Immature natural killer cell (primary cell): Measurements from ENCODE around the gene SCML1. TPM values are rescaled to one million over a fixed set of nuclear protein-coding genes. Genes with fewer than 3 reads are reported as not detected.

ENCODE experiments used
- DNase-seq, 3 donors: peaks; one replicate each; pipeline ENCODE4 v3.0.0; 2022; ENCODE audit warnings: mixed read lengths in 1 of 3
- H3K27ac Mint-ChIP-seq, 6 donors: one replicate each; pipeline ENCODE4 v1.8.0; 2020; ENCODE audit warnings: mixed read lengths in 6 of 6, mild to moderate bottlenecking in 5 of 6, inconsistent platforms in 4 of 6, moderate library complexity in 3 of 6
- H3K27me3 Mint-ChIP-seq, 3 donors: one replicate each; pipeline ENCODE4 v1.8.0; 2020 to 2021; ENCODE audit warnings: low read depth in 3 of 3, mild to moderate bottlenecking in 3 of 3, mixed read lengths in 3 of 3, moderate library complexity in 3 of 3, inconsistent platforms in 1 of 3
- H3K36me3 Mint-ChIP-seq, 3 donors: one replicate each; pipeline ENCODE4 v1.8.0; 2020; ENCODE audit warnings: mixed read lengths in 3 of 3, inconsistent platforms in 2 of 3, mild to moderate bottlenecking in 2 of 3
- H3K4me1 Mint-ChIP-seq, 2 donors: one replicate each; pipeline ENCODE4 v1.8.0; 2020; ENCODE audit warnings: inconsistent platforms in 2 of 2, mild to moderate bottlenecking in 2 of 2, mixed read lengths in 2 of 2, moderate library complexity in 1 of 2
- H3K4me3 Mint-ChIP-seq, 5 donors: one replicate each; pipeline ENCODE4 v1.8.0; 2020; ENCODE audit warnings: mild to moderate bottlenecking in 5 of 5, mixed read lengths in 5 of 5, inconsistent platforms in 3 of 5, moderate library complexity in 3 of 5
- H3K9me3 Mint-ChIP-seq, 6 donors: one replicate each; pipeline ENCODE4 v1.8.0; 2020; ENCODE audit warnings: mild to moderate bottlenecking in 6 of 6, mixed read lengths in 6 of 6, inconsistent platforms in 4 of 6, moderate library complexity in 3 of 6
- polyA plus RNA-seq, 3 donors: library from polyadenylated mRNA; unstranded; fragments of 300-500 nt; fragmentation: Illumina TruSeq; gene quantifications; one replicate each; pipeline ENCODE4 v1.2.3, GENCODE V29; 2021

The SCML1 gene
- polyA plus RNA-seq, 3 donors from 2014 or later = 1.3 to 2.2 TPM; not detected in 1

GRCh38 chrX:17721715-17722114 is 15.6 kb upstream of the SCML1 start:
- no peak for DNase-seq

GRCh38 chrX:17725181-17725580 is 12.1 kb upstream of the SCML1 start:
- H3K4me1 Mint-ChIP-seq = no peaks in the 10 kb centered on the region
- peaks cover 0 to 11% (median 2%) of the 10 kb centered on the region in 3 donors for H3K27me3 Mint-ChIP-seq
- H3K27ac Mint-ChIP-seq = no peak overlapping the region
- H3K36me3 Mint-ChIP-seq = no peaks in the 10 kb centered on the region
- no peak for DNase-seq
- no peaks in the 10 kb centered on the region for H3K9me3 Mint-ChIP-seq
- H3K4me3 Mint-ChIP-seq = no peak overlapping the region

More at GRCh38 chrX:17721715-17722114, 15.6 kb upstream of the SCML1 start:
- H3K36me3 Mint-ChIP-seq = no peaks in the 10 kb centered on the region
- no peaks in the 10 kb centered on the region for H3K9me3 Mint-ChIP-seq
- peaks cover 2 to 7% (median 6%) of the 10 kb centered on the region in 3 donors for H3K27me3 Mint-ChIP-seq
- H3K4me1 Mint-ChIP-seq = no peaks in the 10 kb centered on the region
- no peak overlapping the region for H3K27ac Mint-ChIP-seq
- no peak overlapping the region for H3K4me3 Mint-ChIP-seq

- Mint-ChIP-seq H3K27me3 (peaks cover 6 to 12% (median 6%) of the 10 kb centered on the region in 3 donors), H3K4me1 (peaks cover 0 to 2% of the 10 kb centered on the region in 2 donors), H3K36me3 (no peaks in the 10 kb centered on the region), H3K4me3 (no peak overlapping the region), H3K27ac (no peak overlapping the region), H3K9me3 (peaks cover 0 to 4% (median 0%) of the 10 kb centered on the region in 6 donors)
- DNase-seq = no peak
Observed at GRCh38 chrX:17732138-17732783, 5.0 kb upstream of the SCML1 start.

- H3K27me3 Mint-ChIP-seq = peaks cover 16 to 26% (median 19%) of the 10 kb centered on the region in 3 donors
- no peak overlapping the region for H3K4me3 Mint-ChIP-seq
- H3K27ac Mint-ChIP-seq = no peak overlapping the region
Observed at GRCh38 chrX:17735406-17735805, 1.9 kb upstream of the SCML1 start.

GRCh38 chrX:17736478-17736855 is 826 bp upstream of the SCML1 start:
- DNase-seq = no peak
- Mint-ChIP-seq H3K9me3 (peaks cover 0 to 2% (median 0%) of the 10 kb centered on the region in 6 donors), H3K27me3 (peaks cover 16 to 28% (median 19%) of the 10 kb centered on the region in 3 donors), H3K4me3 (peak overlapping the region; percentile 53 to 89 (median 81)), H3K27ac (peak overlapping the region in 3 of 6 donors; percentile 44 to 70 (median 56)), H3K36me3 (no peaks in the 10 kb centered on the region), H3K4me1 (peaks cover 23 to 29% of the 10 kb centered on the region in 2 donors)

More at GRCh38 chrX:17735406-17735805, 1.9 kb upstream of the SCML1 start:
- no peak for DNase-seq
- Mint-ChIP-seq H3K4me1 (peaks cover 23 to 29% of the 10 kb centered on the region in 2 donors), H3K36me3 (no peaks in the 10 kb centered on the region), H3K9me3 (peaks cover 0 to 4% (median 0%) of the 10 kb centered on the region in 6 donors)

GRCh38 chrX:17737710-17737985 is 355 bp downstream of the SCML1 start:
- DNase-seq = no peak
- H3K4me1 Mint-ChIP-seq = peaks cover 23 to 29% of the 10 kb centered on the region in 2 donors
- H3K27ac Mint-ChIP-seq = peak overlapping the region; percentile 65 to 91 (median 78)
- H3K27me3 Mint-ChIP-seq = peaks cover 16 to 30% (median 19%) of the 10 kb centered on the region in 3 donors
- H3K9me3 Mint-ChIP-seq = peaks cover 0 to 2% (median 0%) of the 10 kb centered on the region in 6 donors
- peak overlapping the region; percentile 81 to 89 (median 86) for H3K4me3 Mint-ChIP-seq
- no peaks in the 10 kb centered on the region for H3K36me3 Mint-ChIP-seq

- H3K27ac Mint-ChIP-seq = peak overlapping the region; percentile 65 to 91 (median 78)
- peaks cover 0 to 2% (median 0%) of the 10 kb centered on the region in 6 donors for H3K9me3 Mint-ChIP-seq
- H3K4me3 Mint-ChIP-seq = peak overlapping the region; percentile 81 to 89 (median 86)
- peaks cover 17 to 31% (median 19%) of the 10 kb centered on the region in 3 donors for H3K27me3 Mint-ChIP-seq
- peaks cover 23 to 29% of the 10 kb centered on the region in 2 donors for H3K4me1 Mint-ChIP-seq
- DNase-seq = peak; percentile 34 to 60 (median 57)
- H3K36me3 Mint-ChIP-seq = no peaks in the 10 kb centered on the region
Observed at GRCh38 chrX:17737986-17738713, 857 bp downstream of the SCML1 start.

GRCh38 chrX:17738737-17739535 is 1.6 kb downstream of the SCML1 start:
- Mint-ChIP-seq H3K27me3 (peaks cover 17 to 33% (median 17%) of the 10 kb centered on the region in 3 donors), H3K9me3 (peaks cover 0 to 2% (median 0%) of the 10 kb centered on the region in 6 donors), H3K27ac (peak overlapping the region; percentile 65 to 91 (median 78)), H3K36me3 (no peaks in the 10 kb centered on the region), H3K4me3 (peak overlapping the region; percentile 81 to 89 (median 86)), H3K4me1 (peaks cover 23 to 29% of the 10 kb centered on the region in 2 donors)
- peak; percentile 2 to 21 (median 9) for DNase-seq

- peaks cover 13 to 31% (median 17%) of the 10 kb centered on the region in 3 donors for H3K27me3 Mint-ChIP-seq
- H3K4me1 Mint-ChIP-seq = peaks cover 23 to 29% of the 10 kb centered on the region in 2 donors
- no peak overlapping the region for H3K4me3 Mint-ChIP-seq
- no peak for DNase-seq
- peaks cover 0 to 2% (median 0%) of the 10 kb centered on the region in 6 donors for H3K9me3 Mint-ChIP-seq
- H3K27ac Mint-ChIP-seq = no peak overlapping the region
- no peaks in the 10 kb centered on the region for H3K36me3 Mint-ChIP-seq
Observed at GRCh38 chrX:17740137-17741122, 3.1 kb downstream of the SCML1 start.

- Mint-ChIP-seq H3K27ac (no peak overlapping the region), H3K4me1 (peaks cover 23 to 29% of the 10 kb centered on the region in 2 donors), H3K36me3 (no peaks in the 10 kb centered on the region), H3K27me3 (peaks cover 13 to 31% (median 17%) of the 10 kb centered on the region in 3 donors), H3K9me3 (peaks cover 0 to 2% (median 0%) of the 10 kb centered on the region in 6 donors), H3K4me3 (no peak overlapping the region)
- DNase-seq = no peak
Observed at GRCh38 chrX:17741123-17741511, 3.8 kb downstream of the SCML1 start.

- DNase-seq = no peak
- peaks cover 3 to 20% (median 4%) of the 10 kb centered on the region in 3 donors for H3K27me3 Mint-ChIP-seq
- peaks cover 6 to 15% of the 10 kb centered on the region in 2 donors for H3K4me1 Mint-ChIP-seq
- no peak overlapping the region for H3K4me3 Mint-ChIP-seq
- no peaks in the 10 kb centered on the region for H3K36me3 Mint-ChIP-seq
- H3K27ac Mint-ChIP-seq = no peak overlapping the region
- no peaks in the 10 kb centered on the region for H3K9me3 Mint-ChIP-seq
Observed at GRCh38 chrX:17743913-17744312, 6.6 kb downstream of the SCML1 start.

- no peak overlapping the region for H3K4me3 Mint-ChIP-seq
- no peak overlapping the region for H3K27ac Mint-ChIP-seq
- DNase-seq = no peak
Observed at GRCh38 chrX:17744896-17745523, 7.7 kb downstream of the SCML1 start.

More at GRCh38 chrX:17744896-17745523, 7.7 kb downstream of the SCML1 start:
- Mint-ChIP-seq H3K36me3 (no peaks in the 10 kb centered on the region), H3K27me3 (peaks cover 0 to 14% (median 4%) of the 10 kb centered on the region in 3 donors), H3K9me3 (no peaks in the 10 kb centered on the region), H3K4me1 (peaks cover 0 to 5% of the 10 kb centered on the region in 2 donors)
